PC-3 (cell line): ENCODE data around the gene KRTAP10-5.

Experiments
- EZH2 ChIP-seq: fragments of 300-600 bp; sonication (generic); IDR thresholded peaks from one replicate; pipeline ENCODE4 v1.6.1; 2017; ENCODE audit warnings: antibody characterized with exemption, mild to moderate bottlenecking, low read length; ENCODE audit not compliant: unreplicated experiment
- EZH2phosphoT487 ChIP-seq: fragments of 300-600 bp; sonication (generic); IDR thresholded peaks from 2 replicates; pipeline ENCODE4 v1.6.1; 2018; ENCODE audit warnings: mild to moderate bottlenecking, antibody characterized with exemption, low read length, borderline replicate concordance
- TF ChIP-seq, protein P1 (sequence below): fragments of 300-600 bp; sonication (generic); conservative IDR thresholded peaks from 2 replicates; pipeline ENCODE4 v1.5.1; 2017; ENCODE audit warnings: antibody characterized with exemption, low read depth, mild to moderate bottlenecking, low read length

DNA sequence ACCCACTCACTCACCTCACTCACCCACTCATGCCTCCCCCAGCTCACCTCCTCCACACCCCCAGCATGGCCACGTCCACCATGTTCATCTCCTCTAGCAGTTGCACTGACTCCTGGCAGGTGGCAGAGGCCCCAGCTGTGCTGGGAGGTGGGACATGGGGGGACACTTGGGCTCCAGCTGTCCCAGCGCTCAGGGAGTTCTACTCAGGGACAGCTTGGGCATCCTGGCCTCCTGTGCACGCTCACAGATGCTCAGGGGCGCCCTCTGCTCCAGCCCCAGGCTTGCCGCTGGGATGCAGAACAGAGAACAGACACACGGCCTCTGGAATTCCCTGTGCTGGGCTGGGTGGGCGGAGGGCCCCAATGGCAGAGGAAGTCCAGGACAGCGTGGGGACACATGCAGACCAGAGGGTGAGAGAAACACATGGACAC is 36.7 kb upstream of the KRTAP10-5 start:
- TF ChIP-seq, protein P1, sequence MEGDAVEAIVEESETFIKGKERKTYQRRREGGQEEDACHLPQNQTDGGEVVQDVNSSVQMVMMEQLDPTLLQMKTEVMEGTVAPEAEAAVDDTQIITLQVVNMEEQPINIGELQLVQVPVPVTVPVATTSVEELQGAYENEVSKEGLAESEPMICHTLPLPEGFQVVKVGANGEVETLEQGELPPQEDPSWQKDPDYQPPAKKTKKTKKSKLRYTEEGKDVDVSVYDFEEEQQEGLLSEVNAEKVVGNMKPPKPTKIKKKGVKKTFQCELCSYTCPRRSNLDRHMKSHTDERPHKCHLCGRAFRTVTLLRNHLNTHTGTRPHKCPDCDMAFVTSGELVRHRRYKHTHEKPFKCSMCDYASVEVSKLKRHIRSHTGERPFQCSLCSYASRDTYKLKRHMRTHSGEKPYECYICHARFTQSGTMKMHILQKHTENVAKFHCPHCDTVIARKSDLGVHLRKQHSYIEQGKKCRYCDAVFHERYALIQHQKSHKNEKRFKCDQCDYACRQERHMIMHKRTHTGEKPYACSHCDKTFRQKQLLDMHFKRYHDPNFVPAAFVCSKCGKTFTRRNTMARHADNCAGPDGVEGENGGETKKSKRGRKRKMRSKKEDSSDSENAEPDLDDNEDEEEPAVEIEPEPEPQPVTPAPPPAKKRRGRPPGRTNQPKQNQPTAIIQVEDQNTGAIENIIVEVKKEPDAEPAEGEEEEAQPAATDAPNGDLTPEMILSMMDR = no peak
- no peak for TF ChIP-seq EZH2phosphoT487
- TF ChIP-seq EZH2 = no peak
